ENCODE data around the gene OSR1. TPM values are rescaled to one million over a fixed set of nuclear protein-coding genes. Genes with fewer than 3 reads are reported as not detected.

The OSR1 gene
- total RNA-seq, 2 experiments from 2014 or later, result not detected

- DNase-seq (peak in 2 of 14 experiments; percentile 26 to 29), ATAC-seq (ENCODE audit: poor library complexity) (peak; percentile 16)
- Mint-ChIP-seq H3K4me1 (ENCODE audit: low read depth) (peaks cover 64% of the 10 kb centered on the region), H3K36me3 (ENCODE audit: low read depth) (peaks cover 7% of the 10 kb centered on the region), H3K27ac (no peak overlapping the region), H3K27me3 (peaks cover 98% of the 10 kb centered on the region), H3K4me3 (peak overlapping the region; percentile 67), H3K9me3 (no peaks in the 10 kb centered on the region)
- H3K9me3 ChIP-seq (ENCODE audit: control insufficient read depth in 1 of 2, insufficient read depth in 1 of 2, low read length in 2 of 2), result peaks cover 0 to 52% of the 10 kb centered on the region in 2 experiments
- H3K27ac ChIP-seq (ENCODE audit: low read depth in 1 of 2, low read length in 2 of 2), result no peak overlapping the region
- H3K36me3 ChIP-seq (ENCODE audit: insufficient read depth, low read length), result no peaks in the 10 kb centered on the region
- ChIA-PET POLR2A (interaction anchor here (5.6 kb wide), 1 partner anchor 8 kb away, joined by 69 read pairs; no protein-coding TSS in a partner anchor), CTCF (no interaction called here)
- H3K4me1 ChIP-seq (ENCODE audit: insufficient read depth, low read length), result peaks cover 56% of the 10 kb centered on the region
- H3K4me3 ChIP-seq (ENCODE audit: low read length), result peak overlapping the region; percentile 37
- intact Hi-C loops (cut with DNase I, micrococcal nuclease), result no loop called here
- no peak for TF ChIP-seq CTCF (IDR thresholded peaks at IDR 0.05)
- peaks cover 88 to 89% of the 10 kb centered on the region in 2 experiments for H3K27me3 ChIP-seq (ENCODE audit: control insufficient read depth in 1 of 2, insufficient read depth in 2 of 2, low read length in 2 of 2)
Measured at GRCh38 chr2:19357402-19358241, 801 bp downstream of the OSR1 start.

DNA sequence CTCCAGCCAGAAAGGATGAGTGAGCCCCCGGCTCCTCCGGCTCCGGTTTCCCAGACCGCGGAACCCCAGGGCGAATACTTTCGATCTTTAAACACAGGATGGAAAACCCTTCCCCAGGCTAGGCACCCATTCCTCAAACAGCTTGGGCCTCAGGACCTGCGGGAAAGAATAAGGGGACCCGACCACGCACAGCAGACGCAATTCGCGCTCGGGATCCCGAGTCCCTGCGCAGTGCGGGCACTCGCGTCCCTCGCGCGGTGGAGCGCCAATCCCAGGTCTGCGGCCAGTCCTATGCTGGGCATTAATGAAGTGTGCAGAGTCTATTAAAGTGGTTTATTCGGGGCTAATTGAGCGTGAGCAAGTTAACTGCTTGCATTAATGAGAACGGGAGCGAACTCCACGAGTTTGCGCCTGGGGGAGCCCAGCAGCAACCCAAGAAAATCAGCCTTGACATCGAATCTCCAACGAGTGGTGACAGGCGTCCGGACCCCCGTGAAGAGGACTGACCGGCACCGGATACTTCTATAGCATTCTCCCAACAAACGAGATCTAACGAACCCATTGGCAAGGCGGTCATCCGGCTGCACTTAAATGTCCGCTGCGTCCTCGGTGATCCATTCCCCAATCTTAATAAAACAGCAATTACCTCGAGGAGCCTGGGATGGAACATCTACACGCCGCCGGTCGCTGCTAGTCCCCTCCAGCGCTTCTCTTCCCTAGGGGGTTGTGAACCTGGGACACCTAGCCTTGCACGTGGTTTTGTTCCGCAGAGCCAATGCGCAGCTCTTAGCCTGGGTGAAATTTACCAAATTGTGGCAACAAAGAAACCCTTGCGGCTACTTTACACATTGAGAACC lies 1.6 kb downstream of the OSR1 start:
- TF ChIP-seq CTCF (IDR thresholded peaks at IDR 0.05), result no peak
- H3K27ac Mint-ChIP-seq, result no peak overlapping the region
- peaks cover 0 to 52% of the 10 kb centered on the region in 2 experiments for H3K9me3 ChIP-seq (ENCODE audit: control insufficient read depth in 1 of 2, insufficient read depth in 1 of 2, low read length in 2 of 2)
- ChIA-PET CTCF (no interaction called here), POLR2A (interaction anchor here (5.6 kb wide), 1 partner anchor 7 kb away, joined by 69 read pairs; no protein-coding TSS in a partner anchor)
- H3K27me3 ChIP-seq (ENCODE audit: control insufficient read depth in 1 of 2, insufficient read depth in 2 of 2, low read length in 2 of 2), result peaks cover 96 to 97% of the 10 kb centered on the region in 2 experiments
- DNase-seq (peak in 2 of 14 experiments; percentile 17 to 28), ATAC-seq (ENCODE audit: poor library complexity) (peak; percentile 7)
- H3K27ac ChIP-seq (ENCODE audit: low read depth in 1 of 2, low read length in 2 of 2), result no peak overlapping the region
- no peaks in the 10 kb centered on the region for H3K9me3 Mint-ChIP-seq
- no peak overlapping the region for H3K4me3 ChIP-seq (ENCODE audit: low read length)
- H3K4me3 Mint-ChIP-seq, result peak overlapping the region; percentile 49
- H3K36me3 ChIP-seq (ENCODE audit: insufficient read depth, low read length), result no peaks in the 10 kb centered on the region
- H3K27me3 Mint-ChIP-seq, result peaks cover 98% of the 10 kb centered on the region
- intact Hi-C loops (cut with DNase I, micrococcal nuclease), result no loop called here
- no peaks in the 10 kb centered on the region for H3K36me3 Mint-ChIP-seq (ENCODE audit: low read depth)
- H3K4me1 Mint-ChIP-seq (ENCODE audit: low read depth), result peaks cover 63% of the 10 kb centered on the region
- peaks cover 56% of the 10 kb centered on the region for H3K4me1 ChIP-seq (ENCODE audit: insufficient read depth, low read length)

DNA sequence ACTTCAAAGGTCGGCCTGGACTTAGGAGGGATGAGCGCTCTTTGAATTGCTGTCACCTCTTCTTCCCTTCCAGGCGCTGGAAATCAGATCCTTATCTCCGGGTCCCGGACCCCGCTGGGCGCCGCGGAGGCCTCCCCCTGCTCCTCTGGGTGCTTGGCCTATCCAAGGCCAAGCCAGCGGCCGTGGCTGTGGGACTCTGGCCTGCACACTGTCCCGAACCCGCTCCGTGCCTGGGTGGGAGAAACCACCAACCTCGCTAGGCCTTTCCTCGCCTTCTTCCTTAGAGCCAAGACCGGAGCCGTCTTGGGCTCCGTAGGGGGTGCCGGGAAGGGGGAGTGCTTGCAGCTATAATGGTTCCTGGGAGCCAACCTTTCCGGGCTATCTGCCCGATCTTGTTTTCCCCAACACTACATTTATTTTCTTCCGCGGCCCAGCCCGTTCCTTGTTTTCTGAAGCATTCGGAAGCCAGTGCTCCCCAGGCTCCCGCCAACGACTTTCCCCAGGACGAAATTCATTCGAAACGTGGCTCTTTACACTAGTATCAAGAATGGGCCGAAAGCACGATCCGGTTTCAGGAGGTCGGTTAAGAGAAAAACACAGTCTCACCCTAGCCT lies 2.4 kb downstream of the OSR1 start:
- intact Hi-C loops (cut with DNase I, micrococcal nuclease), result no loop called here
- Mint-ChIP-seq H3K27ac (no peak overlapping the region), H3K36me3 (ENCODE audit: low read depth) (no peaks in the 10 kb centered on the region), H3K4me1 (ENCODE audit: low read depth) (peaks cover 62% of the 10 kb centered on the region), H3K27me3 (peaks cover 97% of the 10 kb centered on the region), H3K4me3 (peak overlapping the region; percentile 49), H3K9me3 (no peaks in the 10 kb centered on the region)
- Histone ChIP-seq H3K27ac (ENCODE audit: low read depth in 1 of 2, low read length in 2 of 2) (no peak overlapping the region), H3K9me3 (ENCODE audit: control insufficient read depth in 1 of 2, insufficient read depth in 1 of 2, low read length in 2 of 2) (peaks cover 0 to 46% of the 10 kb centered on the region in 2 experiments), H3K4me3 (ENCODE audit: low read length) (no peak overlapping the region), H3K4me1 (ENCODE audit: insufficient read depth, low read length) (peaks cover 56% of the 10 kb centered on the region), H3K27me3 (ENCODE audit: control insufficient read depth in 1 of 2, insufficient read depth in 2 of 2, low read length in 2 of 2) (peaks cover 95 to 98% of the 10 kb centered on the region in 2 experiments), H3K36me3 (ENCODE audit: insufficient read depth, low read length) (no peaks in the 10 kb centered on the region)
- ChIA-PET CTCF (no interaction called here), POLR2A (no interaction called here)
- no peak for TF ChIP-seq CTCF (IDR thresholded peaks at IDR 0.05)
- ATAC-seq (ENCODE audit: poor library complexity) (no peak), DNase-seq (no peak)

Measured in CD4-positive, alpha-beta T cell (primary cell).